Activated B cell treated with CpG ODN at 0.5 μM for 24 hours (primary cell): ENCODE results near the gene KLHL2. TPM values are rescaled to one million over a fixed set of nuclear protein-coding genes. Genes with fewer than 3 reads are reported as not detected.

Experiments used
- ATAC-seq: fragments of 200-7000 bp; cut with Tn5 transposase; one replicate; pipeline ENCODE4 v1.10.0; 2021; ENCODE audit warnings: low read depth, mild to moderate bottlenecking, moderate library complexity
- CTCF ChIA-PET: fragments of 350-600 bp; sonication (Branson Sonifier 250); formaldehyde crosslinking; loops from one replicate; lab custom pipeline; 2021; ENCODE audit warnings: antibody characterized with exemption; lab: Charles Lee
- POLR2A ChIA-PET: fragments of 350-600 bp; sonication (Branson Sonifier 250); formaldehyde crosslinking; loops from one replicate; lab custom pipeline; 2021; ENCODE audit warnings: antibody characterized with exemption; lab: Charles Lee
- DNase-seq: peaks from one replicate; pipeline ENCODE4 v3.0.0; 2022
- H3K27ac Mint-ChIP-seq: one replicate; pipeline ENCODE4 v1.8.0; 2020; ENCODE audit warnings: mixed read lengths
- H3K27me3 Mint-ChIP-seq: one replicate; pipeline ENCODE4 v1.8.0; 2021; ENCODE audit warnings: mixed read lengths
- H3K36me3 Mint-ChIP-seq: one replicate; pipeline ENCODE4 v1.8.0; 2021; ENCODE audit warnings: low read depth, mixed read lengths
- H3K4me1 Mint-ChIP-seq: one replicate; pipeline ENCODE4 v1.8.0; 2021; ENCODE audit warnings: mixed read lengths
- H3K4me3 Mint-ChIP-seq: one replicate; pipeline ENCODE4 v1.8.0; 2020; ENCODE audit warnings: mild to moderate bottlenecking, mixed read lengths
- H3K9me3 Mint-ChIP-seq: one replicate; pipeline ENCODE4 v1.8.0; 2020; ENCODE audit warnings: mixed read lengths
- CTCF ChIP-seq: fragments of 200-600 bp; IDR thresholded peaks from one replicate; pipeline ENCODE4 v1.8.0; 2022; ENCODE audit warnings: antibody characterized with exemption, mild to moderate bottlenecking
- intact Hi-C: fragments of 100-400 bp; cut with micrococcal nuclease; formaldehyde crosslinking; loops from one replicate; pipeline ENCODE4 v1.15.1; 2024
- total RNA-seq: library from RNA; stranded (reverse); gene quantifications from 2 replicates; pipeline ENCODE4 v1.2.3, GENCODE V29; 2022

The KLHL2 gene
- total RNA-seq, 1 donor from 2014 or later: 21.9 TPM

GRCh38 chr4:165201806-165202205 is 5.6 kb upstream of the KLHL2 start:
- POLR2A ChIA-PET: no interaction called here

GRCh38 chr4:165203541-165204461 is 3.6 kb upstream of the KLHL2 start:
- Mint-ChIP-seq H3K4me3 (no peak overlapping the region), H3K9me3 (no peaks in the 10 kb centered on the region), H3K27ac (peak overlapping the region; percentile 3), H3K4me1 (peaks cover 37% of the 10 kb centered on the region), H3K27me3 (no peaks in the 10 kb centered on the region), H3K36me3 (peaks cover 3% of the 10 kb centered on the region)
- intact Hi-C loops: loop anchor here (10.0 kb wide), 1 partner anchor 51 kb away; no protein-coding TSS in a partner anchor
- no peak for ATAC-seq
- no peak for TF ChIP-seq CTCF
- ChIA-PET CTCF (no interaction called here), POLR2A (no interaction called here)
- no peak for DNase-seq

More at GRCh38 chr4:165201806-165202205, 5.6 kb upstream of the KLHL2 start:
- CTCF ChIA-PET: no interaction called here
- Mint-ChIP-seq H3K27ac (no peak overlapping the region), H3K4me1 (peaks cover 26% of the 10 kb centered on the region), H3K36me3 (no peaks in the 10 kb centered on the region), H3K4me3 (no peak overlapping the region), H3K9me3 (no peaks in the 10 kb centered on the region), H3K27me3 (no peaks in the 10 kb centered on the region)
- DNase-seq (no peak), ATAC-seq (no peak)
- intact Hi-C loops: loop anchor here (10.0 kb wide), 1 partner anchor 53 kb away; no protein-coding TSS in a partner anchor
- no peak for TF ChIP-seq CTCF

GRCh38 chr4:165204462-165204830 is 2.9 kb upstream of the KLHL2 start:
- Mint-ChIP-seq H3K4me1 (peaks cover 43% of the 10 kb centered on the region), H3K9me3 (no peaks in the 10 kb centered on the region), H3K27me3 (no peaks in the 10 kb centered on the region), H3K27ac (peak overlapping the region; percentile 3), H3K4me3 (no peak overlapping the region), H3K36me3 (peaks cover 3% of the 10 kb centered on the region)
- DNase-seq (no peak), ATAC-seq (no peak)
- ChIA-PET POLR2A (no interaction called here), CTCF (no interaction called here)
- intact Hi-C loops: loop anchor here (10.0 kb wide), 1 partner anchor 50 kb away; no protein-coding TSS in a partner anchor
- no peak for TF ChIP-seq CTCF

GRCh38 chr4:165207016-165207430 is 338 bp upstream of the KLHL2 start:
- Mint-ChIP-seq H3K27me3 (no peaks in the 10 kb centered on the region), H3K9me3 (no peaks in the 10 kb centered on the region), H3K27ac (peak overlapping the region; percentile 91), H3K4me1 (peaks cover 68% of the 10 kb centered on the region), H3K4me3 (peak overlapping the region; percentile 94), H3K36me3 (peaks cover 3% of the 10 kb centered on the region)
- POLR2A ChIA-PET: interaction anchor here (1.1 kb wide), 1 partner anchor 74 kb away, joined by 3 read pairs; no protein-coding TSS in a partner anchor
- intact Hi-C loops: loop anchor here (1.0 to 10.0 kb wide), 5 partner anchors 48 to 120 kb away; partner anchors contain the start of genes MSMO1 and TMEM192
- CTCF ChIA-PET: no interaction called here
- ATAC-seq: peak; percentile 8
- DNase-seq: no peak
- TF ChIP-seq CTCF: no peak

GRCh38 chr4:165208221-165208652 is 876 bp downstream of the KLHL2 start:
- TF ChIP-seq CTCF: no peak
- Mint-ChIP-seq H3K4me3 (peak overlapping the region; percentile 90), H3K9me3 (no peaks in the 10 kb centered on the region), H3K27ac (peak overlapping the region; percentile 88), H3K27me3 (no peaks in the 10 kb centered on the region), H3K36me3 (peaks cover 3% of the 10 kb centered on the region), H3K4me1 (peaks cover 79% of the 10 kb centered on the region)
- ChIA-PET CTCF (interaction anchor here (0.7 to 1.2 kb wide), 2 partner anchors 14 to 109 kb away, joined by 3 read pairs; no protein-coding TSS in a partner anchor), POLR2A (interaction anchor here (1.2 to 1.8 kb wide), 2 partner anchors 95 to 119 kb away, joined by 4 to 16 read pairs; partner anchors contain the start of genes MSMO1 and TMEM192)
- intact Hi-C loops: loop anchor here (10.0 kb wide), 1 partner anchor 47 kb away; no protein-coding TSS in a partner anchor
- peak; percentile 33 for ATAC-seq
- DNase-seq: no peak
